GM12878 (cell line): ENCODE data around the gene FBXO17. TPM values are rescaled to one million over a fixed set of nuclear protein-coding genes. Genes with fewer than 3 reads are reported as not detected.

Experiments
- CBFB ChIP-seq: IDR thresholded peaks from 2 replicates; pipeline ENCODE4 v1.6.1; 2016; ENCODE audit warnings: antibody characterized with exemption, low read depth
- CHD2 ChIP-seq: IDR thresholded peaks from 2 replicates; pipeline ENCODE4 v1.6.1; 2011; ENCODE audit warnings: low read depth, low read length, improper control_type of control experiment, borderline replicate concordance
- DPF2 ChIP-seq: fragments of 450-650 bp; IDR thresholded peaks from 2 replicates; pipeline ENCODE4 v1.6.1; 2017; ENCODE audit warnings: mild to moderate bottlenecking
- JUNB ChIP-seq: IDR thresholded peaks from 2 replicates; pipeline ENCODE4 v1.6.1; 2016; ENCODE audit warnings: antibody characterized with exemption, mild to moderate bottlenecking
- MEF2A ChIP-seq: IDR thresholded peaks from 2 replicates; pipeline ENCODE4 v1.6.1; 2011; ENCODE audit warnings: low read depth, mild to moderate bottlenecking, low read length, moderate library complexity; ENCODE audit not compliant: insufficient read depth
- MXI1 ChIP-seq: fragments of 150-350 bp; IDR thresholded peaks from 2 replicates; pipeline ENCODE4 v1.6.1; 2011; ENCODE audit warnings: low read depth, mild to moderate bottlenecking, inconsistent platforms, low read length, improper control_type of control experiment
- NBN ChIP-seq: fragments of 450-650 bp; IDR thresholded peaks from 2 replicates; pipeline ENCODE4 v1.6.1; 2016
- NFYA ChIP-seq: IDR thresholded peaks from 2 replicates; pipeline ENCODE4 v1.6.1; 2011; ENCODE audit warnings: low read depth, mild to moderate bottlenecking, low read length, improper control_type of control experiment, borderline replicate concordance
- NRF1 ChIP-seq: conservative IDR thresholded peaks from 2 replicates; pipeline ENCODE4 v1.6.1; 2011; ENCODE audit warnings: mild to moderate bottlenecking, low read depth, low read length, improper control_type of control experiment
- PAX8 ChIP-seq: fragments of 450-650 bp; IDR thresholded peaks from 2 replicates; pipeline ENCODE4 v1.6.1; 2017; ENCODE audit warnings: mild to moderate bottlenecking, moderate library complexity
- RAD51 ChIP-seq: fragments of 450-650 bp; IDR thresholded peaks from 2 replicates; pipeline ENCODE4 v1.6.1; 2016; ENCODE audit warnings: moderate library complexity, mild to moderate bottlenecking, inconsistent platforms
- REST ChIP-seq: IDR thresholded peaks from 2 replicates; pipeline ENCODE4 v1.6.1; 2012; ENCODE audit warnings: mild to moderate bottlenecking, low read depth, low read length
- SKIL ChIP-seq: fragments of 450-650 bp; IDR thresholded peaks from 2 replicates; pipeline ENCODE4 v1.6.1; 2017; ENCODE audit warnings: mild to moderate bottlenecking, low read depth, inconsistent platforms; ENCODE audit not compliant: poor library complexity, severe bottlenecking
- STAT1 ChIP-seq: fragments of 450-650 bp; conservative IDR thresholded peaks from 2 replicates; pipeline ENCODE4 v1.6.1; 2014; ENCODE audit warnings: antibody characterized with exemption, mild to moderate bottlenecking
- TAF1 ChIP-seq: IDR thresholded peaks from 2 replicates; pipeline ENCODE4 v1.6.1; 2011; ENCODE audit warnings: mild to moderate bottlenecking, low read depth, low read length, borderline replicate concordance
- TCF12 ChIP-seq: IDR thresholded peaks from 2 replicates; pipeline ENCODE4 v1.6.1; 2011; ENCODE audit warnings: low read depth, mild to moderate bottlenecking, low read length
- USF1 ChIP-seq: IDR thresholded peaks from 2 replicates; pipeline ENCODE4 v1.6.1; 2011; ENCODE audit warnings: borderline replicate concordance, low read depth, mild to moderate bottlenecking, moderate library complexity, mixed read lengths, low read length; ENCODE audit not compliant: insufficient read depth; ENCODE audit errors: extremely low read length
- ZBTB11 ChIP-seq: fragments of 450-650 bp; formaldehyde crosslinking; IDR thresholded peaks from 2 replicates; pipeline ENCODE4 v1.5.0; 2022; ENCODE audit warnings: mild to moderate bottlenecking, missing genetic modification characterization
- ZNF207 ChIP-seq: fragments of 450-650 bp; IDR thresholded peaks from 2 replicates; pipeline ENCODE4 v1.6.1; 2014; ENCODE audit warnings: antibody characterized with exemption, mild to moderate bottlenecking, borderline replicate concordance
- ZNF217 ChIP-seq: fragments of 450-650 bp; IDR thresholded peaks from 2 replicates; pipeline ENCODE4 v1.6.1; 2017; ENCODE audit warnings: antibody characterized with exemption, mild to moderate bottlenecking
- ZNF622 ChIP-seq: fragments of 450-650 bp; IDR thresholded peaks from 2 replicates; pipeline ENCODE4 v1.6.1; 2017; ENCODE audit warnings: mild to moderate bottlenecking, inconsistent platforms
- polyA plus RNA-seq, 11 experiments: library from polyadenylated mRNA; depleted of rRNA in 4 of 11; unstranded in 6 of 11; stranded (reverse) in 5 of 11; fragments of >200 nt; fragmentation: Nextera tagmentation in 4 of 11; fragmentation: Illumina TruSeq in 1 of 11; extraction: Ambion mirVana in 4 of 11; extraction: Trizol in 1 of 11; gene quantifications; 1 replicate in 1 of 11; 2 replicates in 10 of 11; pipeline versions ENCODE4 v1.2.1 to v1.2.3, GENCODE V29; 2011 to 2016; ENCODE audit warnings: inconsistent platforms in 2 of 11, missing spikeins in 2 of 11, low read depth in 1 of 11
- total RNA-seq, 4 experiments: library from RNA; depleted of rRNA in 3 of 4; stranded (reverse); fragments of >200 nt in 3 of 4; fragmentation: Illumina TruSeq in 1 of 4; extraction: Trizol in 1 of 4; gene quantifications; 2 replicates each; pipeline versions ENCODE4 v1.2.1 to v1.2.3, GENCODE V29; 2013 to 2021

The FBXO17 gene
- total and polyA plus RNA-seq, 10 of the 15 experiments (the other 5 are each of a cell fraction or from before 2014, with no cell fraction given): 2.2 to 11.1 (median 5.3) TPM

- peak; percentile 70; the same call in 1 of the 2 replicates for TF ChIP-seq CBFB
- TF ChIP-seq JUNB: no peak
- TF ChIP-seq STAT1: no peak
- peak; percentile 75 for TF ChIP-seq NFYA
- TF ChIP-seq RAD51: no peak
- no peak for TF ChIP-seq MEF2A
- TF ChIP-seq ZNF207: no peak
- peak; percentile 92 for TF ChIP-seq MXI1
- no peak for TF ChIP-seq PAX8
- no peak for TF ChIP-seq NRF1
- TF ChIP-seq SKIL: no peak
- TF ChIP-seq CHD2: peak; percentile 88
- no peak for TF ChIP-seq ZNF622
- no peak for TF ChIP-seq REST
- TF ChIP-seq ZBTB11 (CRISPR knock-in tag): no peak
- TF ChIP-seq TCF12: 0 out of 2 replicates have a peak, but pooled peaks have one; percentile 20
- no peak for TF ChIP-seq USF1
- TF ChIP-seq NBN: 0 out of 2 replicates have a peak, but pooled peaks have one; percentile 13
- TF ChIP-seq ZNF217: no peak
- TF ChIP-seq DPF2: no peak
- 0 out of 2 replicates have a peak, but pooled peaks have one; percentile 9 for TF ChIP-seq TAF1
These were observed 44.6 kb downstream of the FBXO17 start, which contains the start of gene MRPS12 (continued) for GRCh38 chr19:38930776-38931520.
